NCI-H69 (cell line): ENCODE data around the gene OPCML.

ENCODE experiments used
- DNase-seq: peaks from one replicate; lab custom pipeline; 2025; lab: John Stamatoyannopoulos, UW

Gene OPCML

GRCh38 chr11:133133606-133134005 lies 398.7 kb downstream of the OPCML start:
- DNase-seq = no peak

GRCh38 chr11:133133050-133133449 lies 399.3 kb downstream of the OPCML start:
- DNase-seq = no peak

DNA sequence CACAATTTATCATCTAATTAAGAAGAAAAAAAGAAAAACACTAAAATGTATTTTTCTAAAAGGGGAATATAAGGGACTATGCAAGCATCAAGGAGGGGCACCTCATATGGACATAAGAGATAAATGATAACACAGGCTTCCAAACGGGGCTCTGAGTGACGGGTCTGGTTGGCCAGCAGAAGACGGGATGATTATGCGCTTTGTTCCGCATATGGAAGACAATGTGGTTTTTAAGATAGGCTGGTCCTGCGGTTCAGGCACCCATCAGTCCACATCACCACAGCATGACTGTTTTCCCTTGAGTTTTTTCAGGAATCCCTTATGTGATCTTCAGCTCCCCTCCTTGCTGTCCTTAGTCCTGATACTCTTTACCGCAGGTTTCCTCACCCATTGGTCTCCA lies 404.6 kb downstream of the OPCML start:
- no peak for DNase-seq

GRCh38 chr11:133123796-133124195 lies 408.5 kb downstream of the OPCML start:
- no peak for DNase-seq

GRCh38 chr11:133123366-133123765 lies 408.9 kb downstream of the OPCML start:
- no peak for DNase-seq

DNA sequence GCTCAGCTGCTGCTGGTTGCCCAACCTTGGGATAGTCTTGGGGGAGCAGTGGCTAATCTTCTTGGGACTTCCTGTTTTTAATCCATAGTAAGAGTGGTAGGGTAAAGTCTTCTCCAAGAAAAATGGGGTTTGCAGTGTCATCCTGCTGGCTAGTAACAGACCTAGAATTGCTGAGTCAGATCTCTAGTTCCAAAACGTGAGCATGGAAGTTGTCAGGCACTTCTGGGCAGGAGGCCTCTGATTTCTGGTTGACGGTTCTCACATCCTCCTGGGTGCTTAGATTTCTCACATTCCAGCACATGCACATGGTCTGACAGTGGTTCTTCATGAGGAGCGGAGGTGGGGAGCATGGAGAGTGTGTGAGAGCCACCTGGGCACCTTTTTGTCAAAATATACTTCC lies 410.0 kb downstream of the OPCML start:
- DNase-seq = no peak

DNA sequence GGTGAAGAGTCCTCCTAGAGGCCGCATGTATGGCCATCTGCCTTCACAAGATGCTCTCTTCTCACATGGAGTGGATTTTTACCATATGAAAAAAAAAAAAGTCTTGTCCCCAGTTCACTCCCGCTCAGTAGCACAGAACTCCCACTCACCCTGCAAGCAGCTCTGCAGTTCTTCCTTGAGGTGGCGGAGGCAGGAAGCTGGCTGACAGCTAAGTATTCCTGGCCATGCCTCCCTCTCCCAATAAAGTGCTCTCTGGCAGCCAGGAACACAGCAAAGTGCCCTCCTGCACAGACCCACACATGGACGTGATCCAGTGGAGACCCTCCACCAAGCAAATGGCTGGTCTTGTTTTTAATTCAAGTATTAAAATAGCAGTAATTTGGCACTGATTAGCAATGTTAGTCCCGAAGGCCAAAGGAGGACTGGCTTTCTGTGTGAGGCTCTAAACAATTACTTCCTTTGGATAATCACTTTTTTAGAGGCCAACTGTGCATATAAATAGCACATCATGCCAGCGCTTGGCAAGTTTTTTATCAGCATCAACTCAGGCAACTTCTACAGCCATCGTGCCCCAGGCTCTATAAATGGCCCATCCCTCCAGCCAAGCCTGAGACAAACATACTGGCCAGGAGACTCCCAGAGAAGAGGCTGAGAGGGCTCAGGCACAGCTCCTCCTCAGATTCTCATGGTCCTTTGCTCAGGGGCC lies 413.6 kb downstream of the OPCML start:
- no peak for DNase-seq

GRCh38 chr11:133115099-133115498 lies 417.2 kb downstream of the OPCML start:
- no peak for DNase-seq

GRCh38 chr11:133107763-133108162 lies 424.5 kb downstream of the OPCML start:
- DNase-seq = no peak

DNA sequence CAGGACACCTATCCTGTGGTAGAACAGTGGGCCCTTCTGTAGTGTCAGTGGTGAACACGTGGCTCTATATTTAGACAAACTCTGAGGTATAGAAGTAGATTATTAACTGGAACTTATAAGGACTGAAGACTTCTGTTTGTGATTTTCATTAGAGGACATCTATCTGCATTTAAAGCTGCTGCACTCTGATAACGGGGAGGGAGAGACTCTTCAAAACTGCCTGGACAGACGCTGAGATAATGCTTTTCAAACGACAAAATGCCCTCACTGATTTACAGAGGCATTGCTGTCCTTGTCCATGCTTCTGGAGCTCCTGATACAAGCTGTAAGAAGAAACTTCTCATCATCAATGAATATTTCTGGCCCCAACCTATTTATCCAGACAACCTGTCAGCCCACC lies 425.2 kb downstream of the OPCML start:
- DNase-seq = no peak

- DNase-seq = no peak
Measured at GRCh38 chr11:133106417-133106816, 425.9 kb downstream of the OPCML start.

DNA sequence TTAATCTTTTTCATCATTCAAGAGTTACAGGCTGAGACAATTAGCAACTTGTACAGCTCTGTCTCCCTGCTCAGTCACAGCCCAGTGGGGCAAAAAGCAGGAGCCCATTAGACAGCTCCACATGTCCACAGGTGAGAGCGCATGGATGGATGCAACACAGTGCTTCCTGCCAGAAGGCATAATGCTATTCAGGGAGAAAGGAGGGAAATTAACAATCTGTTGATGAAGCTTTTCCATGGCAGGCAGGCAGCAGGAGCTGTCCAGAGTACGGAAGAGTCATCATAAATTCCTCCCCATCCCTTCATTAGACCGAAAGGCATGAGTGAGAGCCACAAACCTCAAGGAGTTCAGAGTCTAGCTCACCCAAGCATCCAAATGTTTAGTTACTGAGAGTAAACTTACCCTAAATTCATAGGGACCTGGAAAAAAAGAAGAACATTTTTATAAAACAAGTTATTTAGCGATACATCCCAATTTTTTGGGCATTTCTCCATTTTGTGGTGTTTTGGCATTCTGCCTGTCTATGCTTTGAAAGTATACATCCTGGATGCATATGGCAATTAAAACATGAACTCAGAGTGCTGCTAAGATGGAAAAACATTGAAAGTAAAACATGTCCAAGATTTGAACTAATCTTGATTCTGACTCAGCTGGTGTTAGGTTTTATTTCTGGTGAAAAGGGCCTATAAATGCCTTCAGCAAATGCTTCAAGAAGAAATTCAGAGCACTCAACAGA lies 428.1 kb downstream of the OPCML start:
- no peak for DNase-seq

- no peak for DNase-seq
Measured at GRCh38 chr11:133096981-133097380, 435.3 kb downstream of the OPCML start.

DNA sequence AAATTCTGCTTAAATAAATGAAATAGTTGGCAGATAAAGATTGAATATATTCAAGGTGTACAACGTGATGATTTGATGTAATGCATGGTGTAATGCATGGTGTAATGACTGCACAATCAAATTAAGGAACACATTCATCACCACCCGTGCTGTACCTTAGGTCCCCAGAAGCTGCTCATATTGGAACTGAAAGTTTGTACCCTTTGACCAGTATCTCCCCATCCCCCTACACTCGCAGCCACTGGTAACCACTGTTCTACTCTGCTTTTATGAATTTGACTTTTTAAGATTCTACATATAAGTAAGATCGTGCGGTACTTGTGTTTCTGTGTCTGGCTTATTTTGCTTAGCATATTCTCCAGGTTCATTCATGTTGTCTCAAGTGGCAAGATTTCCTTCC lies 445.8 kb downstream of the OPCML start:
- DNase-seq = no peak

GRCh38 chr11:133082841-133083488 lies 449.3 kb downstream of the OPCML start:
- peak; percentile 60 for DNase-seq

DNA sequence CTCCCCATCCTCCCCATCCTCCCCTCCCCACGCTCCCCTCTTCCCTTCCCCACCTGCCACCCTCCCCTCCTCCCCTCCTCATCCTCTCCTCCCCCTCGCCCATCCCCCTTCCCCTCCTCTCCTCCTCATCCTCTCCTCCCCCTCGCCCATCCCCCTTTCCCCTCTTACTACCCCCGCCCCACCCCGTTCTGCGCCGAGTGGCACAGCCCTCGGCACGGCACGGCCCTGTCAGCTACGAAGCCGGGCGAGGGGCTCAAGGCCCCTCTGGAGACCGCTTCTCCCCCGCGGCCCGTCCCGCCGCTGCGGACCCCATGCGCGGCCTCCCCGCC lies 449.9 kb downstream of the OPCML start:
- peak; percentile 39 for DNase-seq

GRCh38 chr11:133081730-133082452 lies 450.4 kb downstream of the OPCML start:
- no peak for DNase-seq

DNA sequence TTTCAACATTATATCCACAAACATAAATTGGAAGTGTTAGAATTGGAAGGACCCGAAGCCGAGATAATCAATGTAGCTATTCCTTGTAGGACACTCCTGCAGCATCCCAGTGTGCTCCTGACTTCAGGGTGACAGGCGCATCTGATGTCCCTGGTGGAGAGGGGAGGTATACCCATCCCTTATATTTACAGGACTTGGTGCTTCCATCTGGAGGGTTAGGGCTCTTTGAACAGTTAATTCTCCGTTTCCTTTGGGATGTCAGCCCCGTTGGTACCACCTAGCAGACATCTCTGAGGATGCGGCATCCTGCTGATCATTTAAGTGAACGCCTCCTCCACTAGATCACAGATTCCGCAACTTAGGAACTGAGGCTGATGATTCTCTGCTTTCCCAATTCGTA lies 451.3 kb downstream of the OPCML start:
- DNase-seq = no peak

- DNase-seq = peak; percentile 51
Measured at GRCh38 chr11:133078591-133079404, 453.5 kb downstream of the OPCML start.

DNA sequence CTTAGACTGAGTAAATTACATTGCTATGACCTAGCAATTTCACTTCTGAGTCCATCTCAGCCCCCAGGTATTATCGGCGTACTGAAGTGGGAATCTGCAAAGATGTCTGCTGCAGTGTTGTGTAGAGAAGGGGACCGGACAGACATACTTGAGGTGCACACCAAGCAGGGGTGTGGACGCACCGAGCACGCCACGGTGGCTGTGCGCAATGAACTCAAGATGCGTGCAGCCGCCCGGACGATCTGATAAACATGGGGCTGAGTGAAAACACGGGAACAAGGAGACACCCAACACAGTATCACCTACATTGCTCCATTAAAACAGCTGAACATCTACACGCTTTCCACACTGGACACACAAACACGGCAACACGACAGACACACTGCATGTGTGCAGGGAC lies 454.3 kb downstream of the OPCML start:
- no peak for DNase-seq

DNA sequence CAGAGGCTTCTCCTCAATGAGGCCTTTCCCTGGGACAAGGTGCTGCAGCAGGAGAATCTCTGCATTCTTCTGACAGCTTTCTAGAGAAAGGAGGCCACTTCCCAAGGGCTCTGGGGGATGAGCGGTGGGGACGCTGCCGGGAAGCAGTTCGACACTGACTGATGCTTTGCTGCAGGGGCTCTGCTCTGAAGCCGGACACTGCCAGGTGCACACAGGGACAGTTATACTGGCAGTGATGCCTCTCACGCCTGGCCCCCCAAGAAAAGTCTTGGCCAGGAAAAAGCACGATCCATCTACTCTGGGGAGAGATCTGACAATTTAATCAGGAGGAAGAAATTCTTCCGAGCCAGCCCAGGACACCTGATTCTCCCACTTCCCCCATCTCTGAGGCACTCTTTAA lies 456.9 kb downstream of the OPCML start:
- no peak for DNase-seq
